GM13976 (cell line): ENCODE measurements around the gene AKR1A1.
"Not testable (repeated sequence)": the region's sequence is repeated elsewhere in the genome, so short reads cannot be mapped to it uniquely, and the experiment has no call there.

Experiments used
- DNase-seq: peaks from one replicate; pipeline ENCODE4 v3.0.0; 2012; ENCODE audit warnings: low spot score
- in situ Hi-C: fragments of 300-500 bp; cut with MboI; formaldehyde crosslinking; loops from one replicate; pipeline ENCODE4 v1.12.0; 2022; ENCODE audit warnings: low sequenced_read_pairs, mixed read lengths, inconsistent platforms; ENCODE audit not compliant: unreplicated experiment
- TF ChIP-seq, protein P1 (sequence below): IDR thresholded peaks from 2 replicates; pipeline ENCODE4 v1.5.1; 2012; ENCODE audit warnings: borderline replicate concordance, mild to moderate bottlenecking; ENCODE audit not compliant: insufficient read depth; ENCODE audit errors: extremely low read depth, missing control alignments, control extremely low read depth

The AKR1A1 gene

DNA sequence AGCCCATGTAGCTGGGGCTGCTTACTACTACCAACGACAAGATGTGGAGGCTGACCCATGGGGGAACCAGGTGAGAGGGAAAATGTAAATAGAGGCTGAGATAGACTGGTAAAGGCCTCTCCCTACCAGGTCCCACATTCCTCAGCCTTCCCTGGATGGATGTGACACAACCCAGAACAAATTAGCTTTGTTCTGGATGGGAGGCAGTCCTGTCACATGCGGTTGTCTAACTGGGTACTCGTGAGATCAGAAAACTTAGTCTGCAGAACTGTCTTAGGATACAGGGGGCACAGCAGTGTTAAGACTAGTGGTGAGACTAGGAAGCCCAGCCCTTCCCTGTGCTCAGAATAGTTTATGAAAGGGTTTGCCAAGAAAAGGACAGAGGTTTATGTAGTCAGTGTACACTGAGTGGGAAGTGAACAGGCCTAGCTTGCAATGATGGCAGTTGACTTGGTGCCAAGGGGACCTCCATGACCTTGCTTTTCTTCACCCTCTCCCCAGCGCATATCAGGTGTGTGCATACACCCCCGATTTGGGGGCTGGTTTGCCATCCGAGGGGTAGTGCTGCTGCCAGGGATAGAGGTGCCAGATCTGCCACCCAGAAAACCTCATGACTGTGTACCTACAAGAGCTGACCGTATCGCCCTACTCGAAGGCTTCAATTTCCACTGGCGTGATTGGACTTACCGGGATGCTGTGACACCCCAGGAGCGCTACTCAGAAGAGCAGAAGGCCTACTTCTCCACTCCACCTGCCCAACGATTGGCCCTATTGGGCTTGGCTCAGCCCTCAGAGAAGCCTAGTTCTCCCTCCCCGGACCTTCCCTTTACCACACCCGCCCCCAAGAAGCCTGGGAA lies 42.1 kb upstream of the AKR1A1 start:
- in situ Hi-C loops: loop anchor here (10.0 kb wide), 1 partner anchor 56 kb away; no protein-coding TSS in a partner anchor
- no peak for DNase-seq
- TF ChIP-seq, protein P1, sequence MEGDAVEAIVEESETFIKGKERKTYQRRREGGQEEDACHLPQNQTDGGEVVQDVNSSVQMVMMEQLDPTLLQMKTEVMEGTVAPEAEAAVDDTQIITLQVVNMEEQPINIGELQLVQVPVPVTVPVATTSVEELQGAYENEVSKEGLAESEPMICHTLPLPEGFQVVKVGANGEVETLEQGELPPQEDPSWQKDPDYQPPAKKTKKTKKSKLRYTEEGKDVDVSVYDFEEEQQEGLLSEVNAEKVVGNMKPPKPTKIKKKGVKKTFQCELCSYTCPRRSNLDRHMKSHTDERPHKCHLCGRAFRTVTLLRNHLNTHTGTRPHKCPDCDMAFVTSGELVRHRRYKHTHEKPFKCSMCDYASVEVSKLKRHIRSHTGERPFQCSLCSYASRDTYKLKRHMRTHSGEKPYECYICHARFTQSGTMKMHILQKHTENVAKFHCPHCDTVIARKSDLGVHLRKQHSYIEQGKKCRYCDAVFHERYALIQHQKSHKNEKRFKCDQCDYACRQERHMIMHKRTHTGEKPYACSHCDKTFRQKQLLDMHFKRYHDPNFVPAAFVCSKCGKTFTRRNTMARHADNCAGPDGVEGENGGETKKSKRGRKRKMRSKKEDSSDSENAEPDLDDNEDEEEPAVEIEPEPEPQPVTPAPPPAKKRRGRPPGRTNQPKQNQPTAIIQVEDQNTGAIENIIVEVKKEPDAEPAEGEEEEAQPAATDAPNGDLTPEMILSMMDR: no peak

DNA sequence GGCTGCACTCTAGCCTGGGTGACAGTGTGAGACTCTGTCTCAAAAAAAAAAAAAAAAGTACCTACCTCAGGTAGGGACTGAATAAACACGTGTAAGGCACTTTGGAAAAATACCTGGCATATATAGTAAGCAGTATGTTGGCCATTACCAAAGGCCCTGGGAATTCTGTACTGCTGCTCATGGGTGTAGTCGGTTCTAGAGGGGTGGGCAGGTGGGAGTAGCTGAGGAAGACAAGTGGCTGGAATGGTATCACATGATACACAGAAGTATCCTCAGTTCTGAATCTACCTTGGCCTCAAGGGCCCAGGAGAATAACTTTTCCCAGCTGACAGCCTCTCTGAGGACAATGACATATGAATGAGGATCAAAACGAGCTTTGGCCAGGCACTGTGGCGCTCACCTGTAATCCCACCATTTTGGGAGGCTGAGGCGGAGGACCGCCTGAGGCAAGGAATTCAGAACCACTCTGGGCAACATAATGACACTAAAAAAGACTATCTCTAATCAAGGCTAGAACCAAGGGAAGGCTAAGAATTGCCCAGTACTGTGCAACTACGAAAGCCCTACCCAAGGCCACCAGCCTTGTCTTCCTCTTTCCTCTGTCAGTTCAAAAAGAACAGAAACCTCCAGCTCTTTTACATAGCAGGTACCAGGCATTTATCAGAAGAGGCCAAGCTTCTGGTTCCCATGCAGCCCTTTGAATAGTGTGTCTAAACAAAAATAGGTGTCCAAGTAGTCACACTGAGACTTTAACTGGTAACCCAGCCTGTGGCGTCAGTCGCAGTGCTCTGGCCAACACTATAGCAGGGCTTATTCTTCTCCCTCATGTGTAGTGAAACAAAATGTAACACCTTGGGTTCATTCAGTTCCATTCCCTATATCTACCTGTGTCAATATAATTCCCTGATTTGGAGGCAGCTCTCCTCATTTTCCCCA lies 40.3 kb upstream of the AKR1A1 start:
- TF ChIP-seq, protein P1: no peak
- in situ Hi-C loops: no loop called here
- no peak for DNase-seq

DNA sequence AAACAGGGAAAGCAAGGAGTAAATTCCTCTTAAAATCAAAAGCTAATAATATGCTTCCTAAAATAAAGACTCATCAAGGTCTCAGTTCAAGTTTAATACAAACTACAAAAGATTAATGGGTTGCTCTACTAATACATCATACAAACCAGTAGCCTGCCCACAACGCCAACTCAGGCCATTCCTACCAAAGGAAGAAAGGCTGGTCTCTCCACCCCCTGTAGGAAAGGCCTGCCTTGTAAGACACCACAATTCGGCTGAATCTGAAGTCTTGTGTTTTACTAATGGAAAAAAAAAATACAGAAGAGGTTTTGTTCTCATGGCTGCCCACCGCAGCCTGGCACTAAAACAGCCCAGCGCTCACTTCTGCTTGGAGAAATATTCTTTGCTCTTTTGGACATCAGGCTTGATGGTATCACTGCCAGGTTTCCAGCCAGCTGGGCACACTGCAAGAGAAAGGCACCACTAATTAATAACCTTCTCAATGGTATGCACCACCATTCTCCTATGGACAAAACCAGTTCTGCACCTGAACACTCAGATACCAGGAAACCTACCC lies 39.6 kb upstream of the AKR1A1 start:
- TF ChIP-seq, protein P1: no peak
- in situ Hi-C loops: no loop called here
- no peak for DNase-seq

DNA sequence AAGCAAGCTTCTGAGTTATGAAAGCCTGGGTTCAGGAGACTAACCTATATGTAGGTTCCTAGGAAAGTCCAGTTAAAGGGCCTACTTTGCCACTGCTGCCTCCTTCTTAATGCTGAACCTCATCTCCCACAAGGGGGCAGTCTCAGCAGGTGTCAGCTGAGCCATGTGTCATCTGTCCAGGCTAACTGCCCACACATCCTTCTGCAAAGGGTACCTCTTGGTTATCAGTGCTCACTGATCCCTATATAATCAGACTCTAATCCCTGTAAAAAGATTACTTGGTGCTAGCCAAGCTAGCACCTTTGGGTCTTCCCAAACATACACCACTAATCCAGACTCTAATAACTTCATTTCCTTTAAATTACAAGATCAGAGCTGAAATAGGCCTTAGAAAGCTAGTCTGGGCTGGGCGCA lies 38.0 kb upstream of the AKR1A1 start:
- in situ Hi-C loops: no loop called here
- peak; percentile 65 for DNase-seq
- TF ChIP-seq, protein P1: peak; percentile 64

DNA sequence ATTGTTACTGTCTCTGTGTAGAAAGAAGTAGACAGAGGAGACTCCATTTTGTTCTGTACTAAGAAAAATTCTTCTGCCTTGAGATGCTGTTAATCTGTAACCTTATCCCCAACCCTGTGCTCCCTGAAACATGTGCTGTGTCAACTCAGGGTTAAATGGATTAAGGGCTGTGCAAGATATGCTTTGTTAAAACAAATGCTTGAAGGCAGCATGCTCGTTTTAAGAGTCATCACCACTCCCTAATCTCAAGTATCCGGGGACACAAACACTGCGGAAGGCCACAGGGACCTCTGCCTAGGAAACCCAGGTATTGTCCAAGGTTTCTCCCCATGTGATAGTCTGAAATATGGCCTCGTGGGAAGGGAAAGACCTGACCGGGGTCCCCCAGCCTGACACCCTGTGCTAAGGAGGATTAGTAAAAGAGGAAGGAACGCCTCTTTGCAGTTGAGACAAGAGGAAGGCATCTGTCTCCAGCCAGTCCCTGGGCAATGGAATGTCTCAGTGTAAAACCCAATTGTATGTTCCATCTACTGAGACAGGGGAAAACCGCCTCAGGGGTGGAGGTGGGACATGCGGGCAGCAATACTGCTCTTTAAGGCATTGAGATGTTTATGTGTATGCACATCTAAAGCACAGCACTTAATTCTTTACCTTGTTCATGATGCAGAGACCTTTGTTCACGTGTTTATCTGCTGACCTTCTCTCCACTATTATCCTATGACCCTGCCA lies 36.9 kb upstream of the AKR1A1 start:
- DNase-seq, in situ Hi-C loops: not testable (repeated sequence)

DNA sequence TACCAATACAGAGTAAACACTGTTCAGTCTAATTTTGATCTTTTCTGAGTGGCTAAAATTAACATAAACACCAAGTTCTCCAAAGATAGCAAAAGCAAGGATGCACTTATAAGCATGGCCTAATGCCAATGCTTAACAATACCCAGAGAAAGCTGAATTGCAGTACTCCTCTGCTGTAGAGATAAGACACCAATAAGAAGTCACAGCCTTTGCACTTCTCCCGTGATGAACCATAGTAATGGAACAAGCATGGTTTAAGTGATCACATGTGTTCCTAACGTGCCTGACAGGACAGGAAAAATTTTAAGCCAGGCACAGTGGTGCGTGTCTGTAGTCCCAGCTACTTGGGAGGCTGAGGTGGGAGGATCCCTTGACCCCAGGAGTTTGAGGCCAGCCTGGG lies 34.6 kb upstream of the AKR1A1 start:
- TF ChIP-seq, protein P1: no peak
- no peak for DNase-seq
- in situ Hi-C loops: no loop called here
